Measurements from ENCODE around the gene SPAG16.

- TF ChIP-seq CTCF (IDR thresholded peaks at IDR 0.05; ENCODE audit: insufficient read depth, low read depth, low read length) (no peak), EZH2 (IDR thresholded peaks at IDR 0.05; ENCODE audit: insufficient read depth, low read length) (no peak)
Measured at GRCh38 chr2:214203214-214203613, 919.0 kb downstream of the SPAG16 start.

Measured in astrocyte (in vitro differentiated cells and primary cell).